Stimulated activated CD4-positive, alpha-beta T cell treated with anti-CD3 and anti-CD28 coated beads, Interleukin-12 subunit alpha, Interleukin-12 subunit beta, amount 100 ng/mL, for 4 hours (primary cell): ENCODE results near the gene DHX29.

Source experiments
- DNase-seq: peaks from one replicate; pipeline ENCODE4 v3.0.0-alpha.2; 2020

DHX29 gene

GRCh38 chr5:55231029-55231918 lies 76.2 kb downstream of the DHX29 start:
- DNase-seq, result peak; percentile 29

GRCh38 chr5:55230086-55230629 lies 77.3 kb downstream of the DHX29 start:
- no peak for DNase-seq

GRCh38 chr5:55227664-55228430 lies 79.6 kb downstream of the DHX29 start:
- no peak for DNase-seq

GRCh38 chr5:55226934-55227663 lies 80.4 kb downstream of the DHX29 start, which contains the start of gene MCIDAS:
MCIDAS (minus strand) TSS chr5:55227315; CDS start chr5:55227138, 177 bp downstream.
- DNase-seq, result peak; percentile 65

- DNase-seq, result peak; percentile 66
Observed at GRCh38 chr5:55226027-55226933, 81.2 kb downstream of the DHX29 start.

- DNase-seq, result no peak
Observed at GRCh38 chr5:55225346-55225745, 82.1 kb downstream of the DHX29 start.

GRCh38 chr5:55223812-55224240 lies 83.7 kb downstream of the DHX29 start:
- DNase-seq, result no peak

- no peak for DNase-seq
Observed at GRCh38 chr5:55222985-55223811, 84.3 kb downstream of the DHX29 start.

- no peak for DNase-seq
Observed at GRCh38 chr5:55222092-55222984, 85.2 kb downstream of the DHX29 start.

- no peak for DNase-seq
Observed at GRCh38 chr5:55220433-55221185, 86.9 kb downstream of the DHX29 start.

- DNase-seq, result no peak
Observed at GRCh38 chr5:55219770-55220169, 87.7 kb downstream of the DHX29 start.

- DNase-seq, result no peak
Observed at GRCh38 chr5:55218967-55219366, 88.5 kb downstream of the DHX29 start.

GRCh38 chr5:55211184-55211874 lies 96.2 kb downstream of the DHX29 start:
- DNase-seq, result no peak
